ENCODE results near the gene PERP.

DNA sequence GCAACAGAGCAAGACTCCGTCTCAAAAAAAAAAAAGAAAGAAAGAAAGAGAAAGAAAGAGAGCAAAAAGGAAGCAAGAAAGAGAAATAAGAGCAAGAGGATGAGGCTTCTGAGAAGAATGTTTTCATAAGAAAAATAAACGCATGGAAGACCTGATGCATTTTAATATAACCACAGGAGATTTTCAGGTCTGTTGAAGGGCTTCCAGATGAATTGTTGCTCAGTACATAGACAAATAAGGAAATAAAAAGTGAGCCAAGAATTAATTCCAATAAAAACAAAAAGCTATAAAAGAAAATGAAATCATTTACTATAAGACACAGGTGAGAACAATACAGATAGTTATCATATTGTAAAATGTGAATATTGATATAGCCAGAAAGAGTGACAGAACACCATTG lies 43.5 kb downstream of the PERP start:
- TF ChIP-seq, protein P1, sequence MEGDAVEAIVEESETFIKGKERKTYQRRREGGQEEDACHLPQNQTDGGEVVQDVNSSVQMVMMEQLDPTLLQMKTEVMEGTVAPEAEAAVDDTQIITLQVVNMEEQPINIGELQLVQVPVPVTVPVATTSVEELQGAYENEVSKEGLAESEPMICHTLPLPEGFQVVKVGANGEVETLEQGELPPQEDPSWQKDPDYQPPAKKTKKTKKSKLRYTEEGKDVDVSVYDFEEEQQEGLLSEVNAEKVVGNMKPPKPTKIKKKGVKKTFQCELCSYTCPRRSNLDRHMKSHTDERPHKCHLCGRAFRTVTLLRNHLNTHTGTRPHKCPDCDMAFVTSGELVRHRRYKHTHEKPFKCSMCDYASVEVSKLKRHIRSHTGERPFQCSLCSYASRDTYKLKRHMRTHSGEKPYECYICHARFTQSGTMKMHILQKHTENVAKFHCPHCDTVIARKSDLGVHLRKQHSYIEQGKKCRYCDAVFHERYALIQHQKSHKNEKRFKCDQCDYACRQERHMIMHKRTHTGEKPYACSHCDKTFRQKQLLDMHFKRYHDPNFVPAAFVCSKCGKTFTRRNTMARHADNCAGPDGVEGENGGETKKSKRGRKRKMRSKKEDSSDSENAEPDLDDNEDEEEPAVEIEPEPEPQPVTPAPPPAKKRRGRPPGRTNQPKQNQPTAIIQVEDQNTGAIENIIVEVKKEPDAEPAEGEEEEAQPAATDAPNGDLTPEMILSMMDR (IDR thresholded peaks at IDR 0.05; ENCODE audit: insufficient read depth, low read length, poor library complexity, severe bottlenecking), result no peak
- no peak for TF ChIP-seq EZH2phosphoT487 (conservative IDR thresholded peaks at IDR 0.05; ENCODE audit: low read length)

Measured in SU-DHL-6 (cell line).